HEK293 (cell line): ENCODE results near the gene IL3RA.

Source experiments
- CTCF ChIA-PET: fragments of 350-600 bp; formaldehyde crosslinking; extraction: SDS; loops from one replicate; lab custom pipeline; 2021; ENCODE audit warnings: antibody characterized with exemption; lab: Yijun Ruan, JAX
- POLR2A ChIA-PET: fragments of 300-600 bp; formaldehyde crosslinking; extraction: SDS; loops from one replicate; lab custom pipeline; 2020; ENCODE audit warnings: antibody characterized with exemption, inconsistent platforms; lab: Yijun Ruan, JAX
- H3K27ac ChIP-seq: fragments of 200-500 bp; sonication (Bioruptor generic); 2 replicates; pipeline ENCODE4 v1.5.1; 2014; ENCODE audit warnings: low read depth, low read length, control low read depth, inconsistent platforms; ENCODE audit errors: extremely low read depth
- H3K36me3 ChIP-seq, 2 experiments: fragments of 200-500 bp in 1 of 2; sonication (Bioruptor generic) in 1 of 2; 1 replicate in 1 of 2; 2 replicates in 1 of 2; pipeline ENCODE4 v1.5.1; 2014 to 2017; ENCODE audit warnings: inconsistent platforms in 2 of 2, low read length in 2 of 2; ENCODE audit not compliant: control insufficient read depth in 2 of 2, insufficient read depth in 1 of 2
- H3K4me1 ChIP-seq: fragments of 200-500 bp; sonication (Bioruptor generic); 2 replicates; pipeline ENCODE4 v1.5.1; 2014; ENCODE audit warnings: mild to moderate bottlenecking, low read length, inconsistent platforms; ENCODE audit not compliant: control insufficient read depth, insufficient read depth
- H3K4me3 ChIP-seq: 2 replicates; pipeline ENCODE4 v1.5.1; 2011; ENCODE audit warnings: low read depth, mild to moderate bottlenecking, control low read depth, low read length, moderate library complexity
- H3K9me3 ChIP-seq: fragments of 200-500 bp; sonication (Bioruptor generic); 2 replicates; pipeline ENCODE4 v1.5.1; 2014; ENCODE audit warnings: low read depth, low read length, inconsistent platforms; ENCODE audit not compliant: control insufficient read depth, insufficient read depth
- SALL2 ChIP-seq: fragments of 450-650 bp; formaldehyde crosslinking; IDR thresholded peaks from 2 replicates; pipeline ENCODE4 v1.5.0; 2017; ENCODE audit warnings: missing biosample characterization, mild to moderate bottlenecking, missing genetic modification characterization, borderline replicate concordance
- ZNF121 ChIP-seq: fragments of 450-650 bp; formaldehyde crosslinking; IDR thresholded peaks from 2 replicates; pipeline ENCODE4 v1.5.1; 2016; ENCODE audit warnings: missing biosample characterization, missing genetic modification characterization

The IL3RA gene

GRCh38 chrX:1430451-1430850, 93.9 kb downstream of the IL3RA start:
- H3K36me3 ChIP-seq, result peaks cover 0 to 29% of the 10 kb centered on the region in 2 experiments; a peak in 2 of 3 replicates
- no peak overlapping the region for H3K27ac ChIP-seq
- TF ChIP-seq SALL2 (tag by site-specific recombination), result no peak
- peak; percentile 65; the same call in 1 of the 2 replicates for TF ChIP-seq ZNF121
- H3K4me1 ChIP-seq, result no peaks in the 10 kb centered on the region
- ChIA-PET CTCF (no interaction called here), POLR2A (no interaction called here)
- H3K4me3 ChIP-seq, result no peak overlapping the region
- H3K9me3 ChIP-seq, result no peaks in the 10 kb centered on the region
